ENCODE data around the gene LDHD.

The LDHD gene

GRCh38 chr16:75116081-75116910, at the start of gene LDHD:
LDHD (minus strand) TSS chr16:75116780; CDS start chr16:75116720, 60 bp downstream.
- no peak for TF ChIP-seq CTCF (conservative IDR thresholded peaks at IDR 0.05; ENCODE audit: low read length)
- H3K4me3 ChIP-seq (ENCODE audit: low read length): peak within 1 kb of the TSS; percentile 60
- peak; percentile 62 for DNase-seq (ENCODE audit: low read depth)

- no peak for DNase-seq (ENCODE audit: low read depth)
- H3K4me3 ChIP-seq (ENCODE audit: low read length): no peak overlapping the region
- no peak for TF ChIP-seq CTCF (conservative IDR thresholded peaks at IDR 0.05; ENCODE audit: low read length)
Measured at GRCh38 chr16:75160386-75160785, 43.8 kb upstream of the LDHD start.

GRCh38 chr16:75152635-75153034, 36.1 kb upstream of the LDHD start:
- DNase-seq (ENCODE audit: low read depth): no peak
- no peak overlapping the region for H3K4me3 ChIP-seq (ENCODE audit: low read length)
- no peak for TF ChIP-seq CTCF (conservative IDR thresholded peaks at IDR 0.05; ENCODE audit: low read length)

- H3K4me3 ChIP-seq (ENCODE audit: low read length): no peak overlapping the region
- DNase-seq (ENCODE audit: low read depth): no peak
- TF ChIP-seq CTCF (conservative IDR thresholded peaks at IDR 0.05; ENCODE audit: low read length): no peak
Measured at GRCh38 chr16:75151798-75152197, 35.2 kb upstream of the LDHD start.

- TF ChIP-seq CTCF (conservative IDR thresholded peaks at IDR 0.05; ENCODE audit: low read length): no peak
- peak; percentile 86 for DNase-seq (ENCODE audit: low read depth)
- H3K4me3 ChIP-seq (ENCODE audit: low read length): peak within 1 kb of the TSS; percentile 96
Measured at GRCh38 chr16:75148311-75149195, 32.0 kb upstream of the LDHD start, which contains the start of gene ZFP1. ZFP1 (plus strand) TSS chr16:75148524; CDS start chr16:75152952, 4,428 bp downstream.

- no peak for TF ChIP-seq CTCF (conservative IDR thresholded peaks at IDR 0.05; ENCODE audit: low read length)
- H3K4me3 ChIP-seq (ENCODE audit: low read length): peak overlapping the region; percentile 27
- DNase-seq (ENCODE audit: low read depth): no peak
Measured at GRCh38 chr16:75147968-75148310, 31.4 kb upstream of the LDHD start.
